Measurements from ENCODE around the gene PAIP2B.

DNA sequence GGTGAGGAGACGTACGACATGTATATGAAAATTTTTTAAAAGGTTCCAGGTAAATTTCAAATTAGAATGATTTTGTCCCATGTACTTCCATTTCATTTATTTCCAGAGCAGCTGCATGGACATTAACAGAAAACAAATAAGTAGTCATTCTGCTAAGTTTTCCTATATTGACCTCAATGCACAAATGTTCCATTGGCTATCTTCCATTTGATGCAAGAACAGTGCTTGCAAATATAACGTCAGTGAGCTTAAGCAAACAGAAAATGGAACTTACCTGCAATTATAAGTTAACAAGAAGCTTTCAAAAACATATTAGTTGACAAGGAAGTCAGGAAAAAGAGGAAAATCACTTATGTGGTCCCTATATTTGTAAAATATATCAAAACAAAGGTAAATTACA lies 16.6 kb downstream of the PAIP2B start:
- TF ChIP-seq, protein P1, sequence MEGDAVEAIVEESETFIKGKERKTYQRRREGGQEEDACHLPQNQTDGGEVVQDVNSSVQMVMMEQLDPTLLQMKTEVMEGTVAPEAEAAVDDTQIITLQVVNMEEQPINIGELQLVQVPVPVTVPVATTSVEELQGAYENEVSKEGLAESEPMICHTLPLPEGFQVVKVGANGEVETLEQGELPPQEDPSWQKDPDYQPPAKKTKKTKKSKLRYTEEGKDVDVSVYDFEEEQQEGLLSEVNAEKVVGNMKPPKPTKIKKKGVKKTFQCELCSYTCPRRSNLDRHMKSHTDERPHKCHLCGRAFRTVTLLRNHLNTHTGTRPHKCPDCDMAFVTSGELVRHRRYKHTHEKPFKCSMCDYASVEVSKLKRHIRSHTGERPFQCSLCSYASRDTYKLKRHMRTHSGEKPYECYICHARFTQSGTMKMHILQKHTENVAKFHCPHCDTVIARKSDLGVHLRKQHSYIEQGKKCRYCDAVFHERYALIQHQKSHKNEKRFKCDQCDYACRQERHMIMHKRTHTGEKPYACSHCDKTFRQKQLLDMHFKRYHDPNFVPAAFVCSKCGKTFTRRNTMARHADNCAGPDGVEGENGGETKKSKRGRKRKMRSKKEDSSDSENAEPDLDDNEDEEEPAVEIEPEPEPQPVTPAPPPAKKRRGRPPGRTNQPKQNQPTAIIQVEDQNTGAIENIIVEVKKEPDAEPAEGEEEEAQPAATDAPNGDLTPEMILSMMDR (IDR thresholded peaks at IDR 0.05), result no peak
- TF ChIP-seq POLR2AphosphoS5 (IDR thresholded peaks at IDR 0.05) (no peak), EP300 (IDR thresholded peaks at IDR 0.05) (no peak), POLR2A (IDR thresholded peaks at IDR 0.05) (no peak)

Data from stomach (tissue), 4 donors.